Glutamatergic neuron (in vitro differentiated cells): ENCODE data around the gene ZNF665. TPM values are rescaled to one million over a fixed set of nuclear protein-coding genes. Genes with fewer than 3 reads are reported as not detected.

Source experiments
- DNase-seq: peaks from one replicate; pipeline ENCODE4 v3.0.0; 2022
- H3K27ac Mint-ChIP-seq: one replicate; pipeline ENCODE4 v1.8.0; 2020; ENCODE audit warnings: mild to moderate bottlenecking, mixed read lengths, inconsistent platforms; ENCODE audit not compliant: unreplicated experiment
- H3K27me3 Mint-ChIP-seq: one replicate; pipeline ENCODE4 v1.8.0; 2020; ENCODE audit warnings: mild to moderate bottlenecking, moderate library complexity, mixed read lengths, inconsistent platforms; ENCODE audit not compliant: unreplicated experiment
- H3K36me3 Mint-ChIP-seq: one replicate; pipeline ENCODE4 v1.8.0; 2020; ENCODE audit warnings: mild to moderate bottlenecking, mixed read lengths, inconsistent platforms; ENCODE audit not compliant: unreplicated experiment
- H3K4me1 Mint-ChIP-seq: one replicate; pipeline ENCODE4 v1.8.0; 2020; ENCODE audit warnings: mild to moderate bottlenecking, low read depth, mixed read lengths, inconsistent platforms; ENCODE audit not compliant: unreplicated experiment
- H3K4me3 Mint-ChIP-seq: one replicate; pipeline ENCODE4 v1.8.0; 2020; ENCODE audit warnings: mild to moderate bottlenecking, mixed read lengths, inconsistent platforms; ENCODE audit not compliant: unreplicated experiment
- H3K9me3 Mint-ChIP-seq: one replicate; pipeline ENCODE4 v1.8.0; 2020; ENCODE audit warnings: mild to moderate bottlenecking, moderate library complexity, mixed read lengths, inconsistent platforms; ENCODE audit not compliant: unreplicated experiment
- total RNA-seq: library from RNA; stranded (reverse); fragmentation: NEBNext Ultra II Directional; extraction: Animal tissue kit (Norgen Biotek cat#: 25700); gene quantifications from one replicate; pipeline ENCODE4 v1.2.1, GENCODE V29; 2021; ENCODE audit not compliant: unreplicated experiment
- TF ChIP-seq, protein P1 (sequence below): fragments of 200-600 bp; sonication (generic); IDR thresholded peaks from one replicate; pipeline ENCODE4 v1.5.0; 2021; ENCODE audit not compliant: partially characterized antibody, unreplicated experiment

ZNF665 gene
- total RNA-seq, 1 donor from 2014 or later, result 1.1 TPM

DNA sequence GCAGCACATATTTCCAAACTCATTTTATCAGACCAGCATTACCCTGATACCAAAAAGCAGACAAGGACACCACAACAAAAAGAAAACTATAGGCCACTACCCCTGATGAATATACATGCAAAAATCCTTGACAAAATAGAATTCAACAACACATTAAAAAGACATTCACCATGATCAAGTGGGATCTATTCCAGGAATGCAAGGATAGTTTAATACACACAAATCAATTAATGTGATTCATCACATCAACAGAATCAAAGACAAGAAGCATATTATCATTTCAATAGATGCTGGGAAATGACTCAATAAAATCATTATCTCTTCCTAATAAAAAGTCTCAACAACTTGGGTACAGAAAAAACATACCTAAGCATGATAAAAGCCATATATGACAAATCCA is 45.5 kb downstream of the ZNF665 start:
- Mint-ChIP-seq H3K9me3 (peaks cover 15% of the 10 kb centered on the region), H3K4me1 (no peaks in the 10 kb centered on the region)

DNA sequence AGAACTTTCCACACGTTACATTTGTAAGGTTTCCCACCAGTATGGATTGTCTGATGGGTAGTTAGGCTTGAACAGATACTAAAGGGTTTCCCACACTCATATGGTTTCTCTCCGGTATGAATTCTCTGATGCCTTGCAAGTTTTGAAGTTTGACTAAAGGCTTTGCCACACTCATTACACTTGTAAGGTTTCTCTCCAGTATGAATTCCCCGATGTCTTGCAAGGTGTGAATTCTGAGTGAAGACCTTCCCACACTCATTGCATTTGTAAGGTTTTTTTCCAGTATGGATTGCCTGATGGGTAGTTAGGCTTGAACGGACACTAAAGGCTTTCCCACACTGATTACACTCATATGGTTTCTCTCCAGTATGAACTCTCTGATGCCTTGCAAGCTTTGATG is 52.8 kb downstream of the ZNF665 start:
- Mint-ChIP-seq H3K4me1 (no peaks in the 10 kb centered on the region), H3K27me3 (no peaks in the 10 kb centered on the region), H3K4me3 (no peak overlapping the region), H3K36me3 (peaks cover 46% of the 10 kb centered on the region), H3K27ac (no peak overlapping the region), H3K9me3 (peaks cover 10% of the 10 kb centered on the region)
- TF ChIP-seq, protein P1, sequence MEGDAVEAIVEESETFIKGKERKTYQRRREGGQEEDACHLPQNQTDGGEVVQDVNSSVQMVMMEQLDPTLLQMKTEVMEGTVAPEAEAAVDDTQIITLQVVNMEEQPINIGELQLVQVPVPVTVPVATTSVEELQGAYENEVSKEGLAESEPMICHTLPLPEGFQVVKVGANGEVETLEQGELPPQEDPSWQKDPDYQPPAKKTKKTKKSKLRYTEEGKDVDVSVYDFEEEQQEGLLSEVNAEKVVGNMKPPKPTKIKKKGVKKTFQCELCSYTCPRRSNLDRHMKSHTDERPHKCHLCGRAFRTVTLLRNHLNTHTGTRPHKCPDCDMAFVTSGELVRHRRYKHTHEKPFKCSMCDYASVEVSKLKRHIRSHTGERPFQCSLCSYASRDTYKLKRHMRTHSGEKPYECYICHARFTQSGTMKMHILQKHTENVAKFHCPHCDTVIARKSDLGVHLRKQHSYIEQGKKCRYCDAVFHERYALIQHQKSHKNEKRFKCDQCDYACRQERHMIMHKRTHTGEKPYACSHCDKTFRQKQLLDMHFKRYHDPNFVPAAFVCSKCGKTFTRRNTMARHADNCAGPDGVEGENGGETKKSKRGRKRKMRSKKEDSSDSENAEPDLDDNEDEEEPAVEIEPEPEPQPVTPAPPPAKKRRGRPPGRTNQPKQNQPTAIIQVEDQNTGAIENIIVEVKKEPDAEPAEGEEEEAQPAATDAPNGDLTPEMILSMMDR, result no peak
- DNase-seq, result no peak

More for the DNA sequence above, 45.5 kb downstream of the ZNF665 start:
- DNase-seq, result no peak
- Mint-ChIP-seq H3K36me3 (peaks cover 54% of the 10 kb centered on the region), H3K27ac (no peak overlapping the region), H3K27me3 (peaks cover 5% of the 10 kb centered on the region), H3K4me3 (no peak overlapping the region)
- TF ChIP-seq, protein P1, result no peak

DNA sequence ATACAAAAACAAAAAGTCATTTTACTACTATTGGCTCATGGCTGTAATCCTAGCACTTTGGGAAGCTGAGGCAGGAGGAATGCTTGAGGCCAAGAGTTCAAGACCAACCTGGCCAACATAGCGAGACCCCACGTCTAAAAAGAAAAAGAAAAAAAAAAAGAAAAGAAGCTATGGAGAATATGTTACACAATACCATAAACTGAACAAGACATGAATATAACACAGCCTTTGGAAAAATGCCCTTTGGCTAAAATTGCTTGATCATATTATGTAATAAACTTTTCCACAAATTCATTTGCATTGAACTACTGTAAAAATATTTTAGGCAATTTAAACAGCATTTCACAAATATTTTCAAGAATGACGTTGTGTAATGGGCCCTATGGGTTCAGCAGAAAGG is 56.7 kb downstream of the ZNF665 start:
- H3K4me1 Mint-ChIP-seq, result peaks cover 4% of the 10 kb centered on the region
- TF ChIP-seq, protein P1, result no peak
- H3K27me3 Mint-ChIP-seq, result peaks cover 9% of the 10 kb centered on the region
- peaks cover 19% of the 10 kb centered on the region for H3K36me3 Mint-ChIP-seq
- no peak overlapping the region for H3K27ac Mint-ChIP-seq
- H3K4me3 Mint-ChIP-seq, result no peak overlapping the region
- H3K9me3 Mint-ChIP-seq, result peaks cover 6% of the 10 kb centered on the region
- DNase-seq, result no peak

DNA sequence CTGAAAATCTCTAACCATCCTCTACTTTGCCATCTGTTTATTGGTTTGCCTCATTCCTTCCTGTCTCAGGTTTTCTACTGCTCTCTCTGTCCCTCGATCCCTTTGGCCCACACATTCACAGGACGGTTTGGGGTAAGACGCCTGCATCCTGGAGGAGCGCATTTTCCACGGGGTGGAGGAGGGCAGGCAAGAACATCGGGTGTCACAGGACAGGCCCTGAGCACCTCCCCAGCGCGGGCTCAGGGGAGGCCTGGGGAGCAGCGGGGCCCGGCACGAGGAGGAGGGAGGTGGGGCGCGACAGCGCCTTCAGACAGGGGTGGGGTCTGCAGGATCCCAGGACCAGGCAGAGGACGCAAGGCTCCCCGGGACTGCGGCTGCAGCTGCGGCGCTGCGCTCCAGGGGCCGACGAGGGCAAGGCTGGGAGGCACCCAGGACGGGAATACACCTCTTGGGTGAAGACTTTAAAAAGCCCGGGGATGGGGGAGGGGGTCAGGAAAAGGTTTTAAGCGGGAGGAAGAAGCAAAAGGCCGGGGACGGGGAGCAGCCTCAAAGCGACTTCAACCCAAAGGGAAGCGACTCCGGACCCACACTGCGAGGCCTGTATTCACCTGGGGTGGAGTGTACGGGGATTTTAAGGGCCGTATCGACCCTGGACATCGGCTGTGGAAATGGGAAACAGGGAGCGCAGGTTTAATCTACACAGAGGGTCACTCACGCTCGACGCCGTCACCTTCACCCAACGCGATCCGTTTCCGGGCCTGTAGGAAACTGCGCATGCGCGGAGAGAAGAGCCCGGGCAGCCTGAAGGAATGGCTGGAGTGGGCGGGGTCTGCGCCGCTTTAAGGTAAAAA is 60.8 kb downstream of the ZNF665 start, which contains the start of gene ZNF415:
ZNF415 (minus strand) TSS at position 770 of the 851 bp plus-strand sequence. CDS start 10,234 bp downstream, outside the sequence.
- Mint-ChIP-seq H3K27ac (peak within 1 kb of the TSS; percentile 4), H3K27me3 (peaks cover 12% of the 10 kb centered on the region), H3K4me1 (peaks cover 4% of the 10 kb centered on the region), H3K36me3 (peaks cover 8% of the 10 kb centered on the region), H3K4me3 (peak within 1 kb of the TSS; percentile 91), H3K9me3 (peaks cover 2% of the 10 kb centered on the region)
- TF ChIP-seq, protein P1, result no peak
- DNase-seq, result peak; percentile 87

DNA sequence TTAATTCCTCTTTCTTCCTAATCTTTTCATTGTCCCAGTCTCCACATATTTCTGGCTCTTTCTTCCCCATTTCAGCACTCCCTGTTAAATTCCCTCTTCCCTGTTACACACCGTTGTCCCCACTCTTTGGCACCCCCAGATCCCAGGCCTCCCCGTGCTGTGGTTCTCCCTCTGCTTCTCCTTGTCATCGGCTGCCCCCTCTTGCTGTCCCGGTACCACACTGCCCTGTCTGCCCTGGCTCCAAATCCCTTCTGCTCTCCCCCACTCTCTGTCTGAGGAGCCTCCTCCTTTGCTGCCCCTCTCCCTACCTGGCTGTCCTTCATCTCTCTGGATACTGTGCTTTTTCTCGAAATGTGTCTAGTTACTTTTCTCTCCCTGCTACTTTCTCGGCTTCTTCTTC is 61.4 kb downstream of the ZNF665 start:
- peak overlapping the region; percentile 4 for H3K27ac Mint-ChIP-seq

More for the DNA sequence above, 61.4 kb downstream of the ZNF665 start:
- Mint-ChIP-seq H3K36me3 (peaks cover 5% of the 10 kb centered on the region), H3K4me1 (peaks cover 4% of the 10 kb centered on the region), H3K4me3 (peak overlapping the region; percentile 91), H3K9me3 (peaks cover 5% of the 10 kb centered on the region), H3K27me3 (peaks cover 12% of the 10 kb centered on the region)
- no peak for DNase-seq
- TF ChIP-seq, protein P1, result no peak
